B cell (primary cell): ENCODE measurements around the gene CTNNA3. TPM values are rescaled to one million over a fixed set of nuclear protein-coding genes. Genes with fewer than 3 reads are reported as not detected.
"Not testable (repeated sequence)": the region's sequence is repeated elsewhere in the genome, so short reads cannot be mapped to it uniquely, and the experiment has no call there.

Source experiments
- ATAC-seq: fragments of 200-7000 bp; cut with Tn5 transposase; one replicate; pipeline ENCODE4 v1.10.0; 2021; ENCODE audit warnings: low read depth, mild to moderate bottlenecking, moderate number of reproducible peaks, moderate library complexity
- CTCF ChIA-PET: fragments of 350-600 bp; sonication (Branson Sonifier 250); formaldehyde crosslinking; loops from one replicate; lab custom pipeline; 2021; ENCODE audit warnings: antibody characterized with exemption, inconsistent platforms; lab: Charles Lee
- POLR2A ChIA-PET: fragments of 350-600 bp; sonication (Branson Sonifier 250); formaldehyde crosslinking; loops from one replicate; lab custom pipeline; 2021; ENCODE audit warnings: antibody characterized with exemption; lab: Charles Lee
- DNase-seq: peaks from one replicate; pipeline ENCODE4 v3.0.0; 2013
- H2AFZ ChIP-seq: 2 replicates; pipeline ENCODE4 v1.6.1; 2012; ENCODE audit warnings: mild to moderate bottlenecking, low read depth, low read length; ENCODE audit not compliant: insufficient read depth, poor library complexity, severe bottlenecking
- H3K27ac ChIP-seq, 2 donors: 1 replicate in 1 of 2; 2 replicates in 1 of 2; pipeline ENCODE4 v1.5.1; 2012 to 2013; ENCODE audit warnings: low read length in 2 of 2, mild to moderate bottlenecking in 2 of 2, moderate library complexity in 1 of 2
- H3K27me3 ChIP-seq, 4 experiments: fragments of 200-600 bp in 1 of 4; sonication (generic) in 1 of 4; replicated peaks in 1 of 4; 1 replicate in 2 of 4; 2 replicates in 2 of 4; pipeline versions ENCODE4 v1.6.1 to v1.7.0; 2013 to 2016; ENCODE audit warnings: low read length in 3 of 4, mild to moderate bottlenecking in 2 of 4, mixed read lengths in 1 of 4, moderate library complexity in 1 of 4; ENCODE audit not compliant: insufficient read depth in 4 of 4, control insufficient read depth in 3 of 4; ENCODE audit errors: control extremely low read depth in 1 of 4
- H3K36me3 ChIP-seq, 2 experiments: replicated peaks in 1 of 2; 1 replicate in 1 of 2; 2 replicates in 1 of 2; pipeline versions ENCODE4 v1.6.1 to v1.7.1; 2013; ENCODE audit warnings: low read length in 1 of 2; ENCODE audit not compliant: insufficient read depth in 2 of 2, control insufficient read depth in 1 of 2; ENCODE audit errors: control extremely low read depth in 1 of 2, extremely low read depth in 1 of 2
- H3K4me1 ChIP-seq, 2 donors: fragments of 200-600 bp in 1 of 2; sonication (generic) in 1 of 2; 1 replicate in 1 of 2; 2 replicates in 1 of 2; pipeline versions ENCODE4 v1.5.1 to v1.6.1; 2013 to 2017; ENCODE audit warnings: low read length in 2 of 2; ENCODE audit not compliant: control insufficient read depth in 2 of 2, insufficient read depth in 2 of 2
- H3K4me2 ChIP-seq: replicated peaks from 2 replicates; pipeline ENCODE3; 2012; ENCODE audit warnings: mild to moderate bottlenecking, low read depth, low read length; ENCODE audit not compliant: poor library complexity, severe bottlenecking
- H3K4me3 ChIP-seq, 5 experiments: fragments of 200-600 bp in 1 of 5; sonication (generic) in 1 of 5; 1 replicate in 3 of 5; 2 replicates in 2 of 5; pipeline versions ENCODE4 v1.5.1 to v1.7.0; 2011 to 2016; ENCODE audit warnings: low read length in 4 of 5, mild to moderate bottlenecking in 4 of 5, low read depth in 2 of 5, control low read depth in 1 of 5, moderate library complexity in 1 of 5; ENCODE audit not compliant: insufficient read depth in 1 of 5; ENCODE audit errors: control extremely low read depth in 1 of 5, extremely low read depth in 1 of 5
- H3K79me2 ChIP-seq: fragments of 200-600 bp; sonication (generic); one replicate; pipeline ENCODE4 v1.6.0; 2016; ENCODE audit warnings: low read length; ENCODE audit not compliant: control insufficient read depth, insufficient read depth
- H3K9ac ChIP-seq: fragments of 200-600 bp; sonication (generic); 2 replicates; pipeline ENCODE4 v1.6.1; 2017; ENCODE audit warnings: mild to moderate bottlenecking, low read length, moderate library complexity
- H3K9me3 ChIP-seq, 3 donors: one replicate each; pipeline versions ENCODE4 v1.6.1 to v1.7.1; 2013; ENCODE audit warnings: low read length in 2 of 3; ENCODE audit not compliant: control insufficient read depth in 2 of 3, insufficient read depth in 1 of 3; ENCODE audit errors: control extremely low read depth in 1 of 3
- H4K20me1 ChIP-seq: 2 replicates; pipeline ENCODE4 v1.6.0; 2012; ENCODE audit warnings: mild to moderate bottlenecking, low read length; ENCODE audit not compliant: insufficient read depth, control insufficient read depth, poor library complexity, severe bottlenecking
- H3K27ac Mint-ChIP-seq: one replicate; pipeline ENCODE4 v1.8.0; 2021; ENCODE audit warnings: mixed read lengths
- H3K27me3 Mint-ChIP-seq: one replicate; pipeline ENCODE4 v1.8.0; 2021; ENCODE audit warnings: mixed read lengths
- H3K4me1 Mint-ChIP-seq: one replicate; pipeline ENCODE4 v1.8.0; 2021; ENCODE audit warnings: mixed read lengths
- H3K4me3 Mint-ChIP-seq: one replicate; pipeline ENCODE4 v1.8.0; 2021; ENCODE audit warnings: mixed read lengths
- H3K9me3 Mint-ChIP-seq: one replicate; pipeline ENCODE4 v1.8.0; 2022; ENCODE audit warnings: mixed read lengths; ENCODE audit not compliant: insufficient read depth
- CTCF ChIP-seq: fragments of 200-600 bp; IDR thresholded peaks from one replicate; pipeline ENCODE4 v1.8.0; 2022; ENCODE audit warnings: antibody characterized with exemption, mild to moderate bottlenecking
- EZH2 ChIP-seq: IDR thresholded peaks from 2 replicates; pipeline ENCODE4 v1.6.1; 2012; ENCODE audit warnings: borderline replicate concordance, low read depth, mild to moderate bottlenecking, moderate library complexity, low read length; ENCODE audit not compliant: insufficient read depth, poor library complexity, severe bottlenecking
- WGBS: methylation state at CpG from one replicate; pipeline ENCODE4 v1.1.5; 2013; ENCODE audit warnings: missing lambda C conversion rate; ENCODE audit not compliant: insufficient coverage; 5-methylcytosine and 5-hydroxymethylcytosine counted together
- intact Hi-C: fragments of 100-400 bp; cut with micrococcal nuclease; formaldehyde crosslinking; loops from one replicate; pipeline ENCODE4 v1.10.0; 2022
- polyA plus RNA-seq: library from polyadenylated mRNA; depleted of rRNA; stranded (reverse); fragments of >200 nt; gene quantifications from 2 replicates; pipeline ENCODE4 v1.2.3, GENCODE V29; 2012
- total RNA-seq, 2 donors: library from RNA; stranded (reverse); fragments of 120-200 nt in 1 of 2; gene quantifications; 1 replicate in 1 of 2; 2 replicates in 1 of 2; pipeline versions ENCODE4 v1.2.3 to v1.2.4, GENCODE V29; 2013 to 2022

The CTNNA3 gene
- total and polyA plus RNA-seq, 2 donors (not counting 1 experiment from before 2014, with no cell fraction given), result 0.01 TPM; not detected in 1

DNA sequence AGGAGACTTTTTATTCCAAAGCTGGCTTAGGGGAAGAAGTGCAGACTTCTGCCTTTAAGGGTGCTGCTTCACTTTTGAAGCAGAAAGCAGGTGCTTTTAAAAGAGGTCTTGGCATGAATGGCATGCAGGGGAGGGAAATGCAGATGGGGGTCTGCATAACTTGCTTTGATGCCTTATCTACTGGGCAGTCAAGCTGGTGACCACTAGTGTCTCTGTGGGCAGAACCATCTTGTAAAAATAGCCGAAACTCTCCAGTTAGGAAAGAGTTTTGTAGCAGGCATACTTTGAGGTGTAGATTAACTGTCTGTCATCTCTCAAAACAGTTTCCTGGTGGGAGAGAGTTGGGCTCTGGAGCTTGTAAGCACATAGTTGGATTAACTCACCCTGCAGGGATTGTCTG is 9.9 kb upstream of the CTNNA3 start:
- no peak overlapping the region for H3K27ac ChIP-seq
- H3K4me3 Mint-ChIP-seq, result no peak overlapping the region
- no peak overlapping the region for H3K4me3 ChIP-seq
- H2AFZ ChIP-seq, result no peak overlapping the region
- no peaks in the 10 kb centered on the region for H3K9me3 Mint-ChIP-seq
- no peaks in the 10 kb centered on the region for H3K36me3 ChIP-seq
- H3K27me3 Mint-ChIP-seq, result peaks cover 11% of the 10 kb centered on the region
- ChIA-PET CTCF (interaction anchor here (1.8 to 2.7 kb wide), 3 partner anchors 8 to 74 kb away, joined by 6 to 18 read pairs (median 11); no protein-coding TSS in a partner anchor), POLR2A (no interaction called here)
- 88% methylated on average over 1 of the region's 1 CpG for WGBS
- no peaks in the 10 kb centered on the region for H3K4me1 Mint-ChIP-seq
- DNase-seq (no peak), ATAC-seq (no peak)
- TF ChIP-seq EZH2, result no peak
- no peak for TF ChIP-seq CTCF
- no peaks in the 10 kb centered on the region for H4K20me1 ChIP-seq
- no peaks in the 10 kb centered on the region for H3K4me1 ChIP-seq
- peaks cover 0 to 4% (median 0%) of the 10 kb centered on the region in 4 experiments for H3K27me3 ChIP-seq
- H3K9me3 ChIP-seq, result no peaks in the 10 kb centered on the region
- no peak overlapping the region for H3K4me2 ChIP-seq
- no peaks in the 10 kb centered on the region for H3K79me2 ChIP-seq
- intact Hi-C loops, result no loop called here
- no peak overlapping the region for H3K27ac Mint-ChIP-seq
- H3K9ac ChIP-seq, result no peak overlapping the region

- H3K4me3 Mint-ChIP-seq, H3K27ac Mint-ChIP-seq, H3K4me2 ChIP-seq, H3K27ac ChIP-seq, CTCF ChIA-PET, H3K4me3 ChIP-seq, POLR2A ChIA-PET, H3K4me1 Mint-ChIP-seq, H4K20me1 ChIP-seq, H3K9me3 ChIP-seq, H3K27me3 ChIP-seq, DNase-seq, H2AFZ ChIP-seq, H3K36me3 ChIP-seq, H3K4me1 ChIP-seq, H3K9me3 Mint-ChIP-seq, ATAC-seq, H3K79me2 ChIP-seq, H3K9ac ChIP-seq: not testable (repeated sequence)
- 96% methylated on average over 14 of the region's 23 CpGs for WGBS
- intact Hi-C loops, result loop anchor here (2.0 kb wide), 1 partner anchor 601 kb away; no protein-coding TSS in a partner anchor
- peaks cover 38% of the 10 kb centered on the region for H3K27me3 Mint-ChIP-seq
These were observed 3.7 kb upstream of the CTNNA3 start for GRCh38 chr10:67699613-67700270.
